PC-9 (cell line): ENCODE data around the gene XRCC4. TPM values are rescaled to one million over a fixed set of nuclear protein-coding genes. Genes with fewer than 3 reads are reported as not detected.

Experiments used
- BruUV-seq: library from RNA; stranded (reverse); fragments of 400-500 nt; replicated peaks from 2 replicates; lab custom pipeline; 2021; lab: Mats Ljungman, UMichigan
- CTCF ChIA-PET: fragments of 300-600 bp; sonication (Branson Sonifier 250); formaldehyde crosslinking; loops from one replicate; lab custom pipeline; 2022; ENCODE audit warnings: antibody characterized with exemption; lab: Charles Lee
- POLR2A ChIA-PET: fragments of 300-600 bp; sonication (Branson Sonifier 250); formaldehyde crosslinking; loops from one replicate; lab custom pipeline; 2022; ENCODE audit warnings: antibody characterized with exemption; ENCODE audit not compliant: unreplicated experiment; lab: Charles Lee
- DNase-seq, 2 experiments: peaks; one replicate each; pipeline versions ENCODE4 v3.0.0 to v3.0.0-alpha.2; 2015 to 2022; ENCODE audit warnings: mixed read lengths in 1 of 2
- H2AFZ ChIP-seq: fragments of 200-600 bp; sonication (generic); 2 replicates; pipeline ENCODE4 v1.8.1; 2017; ENCODE audit warnings: antibody characterized with exemption
- H3F3A ChIP-seq: fragments of 200-600 bp; sonication (generic); 2 replicates; pipeline ENCODE4 v1.8.1; 2017; ENCODE audit warnings: antibody characterized with exemption, mild to moderate bottlenecking, low read depth; ENCODE audit not compliant: insufficient read depth
- H3K27ac ChIP-seq: fragments of 200-600 bp; sonication (generic); 2 replicates; pipeline ENCODE4 v1.6.1; 2016; ENCODE audit warnings: mixed run types
- H3K27me3 ChIP-seq: fragments of 200-600 bp; sonication (generic); 2 replicates; pipeline ENCODE4 v1.6.1; 2016; ENCODE audit warnings: low read depth, mixed run types; ENCODE audit not compliant: insufficient read depth
- H3K36me3 ChIP-seq: fragments of 200-600 bp; sonication (generic); 2 replicates; pipeline ENCODE4 v1.6.1; 2016; ENCODE audit warnings: low read depth, mixed run types
- H3K4me1 ChIP-seq: fragments of 200-600 bp; sonication (generic); replicated peaks from 2 replicates; pipeline ENCODE4 v1.6.1; 2016; ENCODE audit warnings: mixed run types; ENCODE audit not compliant: insufficient read depth
- H3K4me2 ChIP-seq: fragments of 200-600 bp; sonication (generic); 2 replicates; pipeline ENCODE4 v1.6.1; 2017; ENCODE audit warnings: mixed run types
- H3K4me3 ChIP-seq: fragments of 200-600 bp; sonication (generic); 2 replicates; pipeline ENCODE4 v1.6.1; 2016; ENCODE audit warnings: mixed run types
- H3K79me2 ChIP-seq: fragments of 200-600 bp; sonication (generic); 2 replicates; pipeline ENCODE4 v1.6.1; 2017; ENCODE audit warnings: low read depth, mixed run types
- H3K9me2 ChIP-seq: fragments of 200-600 bp; sonication (generic); 2 replicates; pipeline ENCODE4 v1.8.1; 2017; ENCODE audit warnings: mild to moderate bottlenecking; ENCODE audit not compliant: insufficient read depth
- H3K9me3 ChIP-seq: fragments of 200-600 bp; sonication (generic); 2 replicates; pipeline ENCODE4 v1.8.1; 2016; ENCODE audit warnings: low read depth; ENCODE audit not compliant: insufficient read depth
- H4K20me1 ChIP-seq: fragments of 200-600 bp; sonication (generic); 2 replicates; pipeline ENCODE4 v1.8.1; 2017; ENCODE audit not compliant: insufficient read depth
- EZH2 ChIP-seq: fragments of 200-600 bp; sonication (generic); IDR thresholded peaks from 2 replicates; pipeline ENCODE4 v1.8.0; 2017; ENCODE audit warnings: antibody characterized with exemption, low read depth
- intact Hi-C: fragments of 100-400 bp; cut with micrococcal nuclease; formaldehyde crosslinking; loops from one replicate; pipeline ENCODE4 v1.10.0; 2022; ENCODE audit not compliant: unreplicated experiment
- total RNA-seq: library from RNA; stranded (reverse); gene quantifications from 2 replicates; pipeline ENCODE4 v1.2.3, GENCODE V29; 2021
- TF ChIP-seq, protein P1 (sequence below): fragments of 200-600 bp; sonication (generic); conservative IDR thresholded peaks from 2 replicates; pipeline ENCODE4 v1.6.1; 2017; ENCODE audit warnings: mixed run types, antibody characterized with exemption, mild to moderate bottlenecking, moderate library complexity

Gene XRCC4
- total RNA-seq, 1 experiment from 2014 or later: 12.2 TPM

DNA sequence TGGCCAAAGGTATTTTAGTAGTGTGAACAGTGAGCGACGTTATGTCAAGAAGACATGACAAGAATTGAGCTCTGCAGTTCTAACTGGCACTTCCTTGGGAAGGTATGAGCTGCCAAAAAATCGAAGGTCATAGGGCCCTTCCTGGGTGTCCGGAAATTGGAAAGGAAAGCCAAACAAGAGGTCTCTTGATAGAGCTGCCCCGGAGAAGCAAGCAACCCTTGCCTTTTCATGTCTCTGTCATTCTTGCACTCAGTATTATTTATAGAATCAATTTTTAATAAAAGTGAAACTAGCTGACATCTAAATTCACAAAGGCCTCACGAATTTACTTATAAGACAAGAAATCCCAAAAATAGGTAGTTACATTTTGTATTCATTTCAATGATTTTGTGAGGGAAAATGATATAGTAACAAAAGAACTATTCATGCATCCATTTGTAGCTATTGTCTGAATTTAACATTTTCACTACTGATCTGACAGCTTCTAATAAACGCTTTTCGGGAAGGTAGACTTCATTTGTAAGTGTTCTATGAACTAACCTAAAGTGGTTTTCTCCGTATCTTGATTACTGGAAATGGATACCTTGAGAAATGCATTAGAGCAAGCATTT is 280.4 kb downstream of the XRCC4 start:
- Histone ChIP-seq H3K36me3 (no peaks in the 10 kb centered on the region), H3K27ac (no peak overlapping the region), H3K27me3 (no peaks in the 10 kb centered on the region), H3K9me3 (no peaks in the 10 kb centered on the region), H4K20me1 (no peaks in the 10 kb centered on the region), H3K4me1 (no peaks in the 10 kb centered on the region), H2AFZ (no peak overlapping the region), H3K4me2 (no peak overlapping the region), H3K9me2 (no peaks in the 10 kb centered on the region), H3K79me2 (no peaks in the 10 kb centered on the region), H3F3A (no peaks in the 10 kb centered on the region), H3K4me3 (no peak overlapping the region)
- ChIA-PET POLR2A (no interaction called here), CTCF (interaction anchor here (0.5 kb wide), 1 partner anchor 137 kb away, joined by 9 read pairs; no protein-coding TSS in a partner anchor)
- TF ChIP-seq, protein P1, sequence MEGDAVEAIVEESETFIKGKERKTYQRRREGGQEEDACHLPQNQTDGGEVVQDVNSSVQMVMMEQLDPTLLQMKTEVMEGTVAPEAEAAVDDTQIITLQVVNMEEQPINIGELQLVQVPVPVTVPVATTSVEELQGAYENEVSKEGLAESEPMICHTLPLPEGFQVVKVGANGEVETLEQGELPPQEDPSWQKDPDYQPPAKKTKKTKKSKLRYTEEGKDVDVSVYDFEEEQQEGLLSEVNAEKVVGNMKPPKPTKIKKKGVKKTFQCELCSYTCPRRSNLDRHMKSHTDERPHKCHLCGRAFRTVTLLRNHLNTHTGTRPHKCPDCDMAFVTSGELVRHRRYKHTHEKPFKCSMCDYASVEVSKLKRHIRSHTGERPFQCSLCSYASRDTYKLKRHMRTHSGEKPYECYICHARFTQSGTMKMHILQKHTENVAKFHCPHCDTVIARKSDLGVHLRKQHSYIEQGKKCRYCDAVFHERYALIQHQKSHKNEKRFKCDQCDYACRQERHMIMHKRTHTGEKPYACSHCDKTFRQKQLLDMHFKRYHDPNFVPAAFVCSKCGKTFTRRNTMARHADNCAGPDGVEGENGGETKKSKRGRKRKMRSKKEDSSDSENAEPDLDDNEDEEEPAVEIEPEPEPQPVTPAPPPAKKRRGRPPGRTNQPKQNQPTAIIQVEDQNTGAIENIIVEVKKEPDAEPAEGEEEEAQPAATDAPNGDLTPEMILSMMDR: no peak
- no peak for TF ChIP-seq EZH2
- intact Hi-C loops: no loop called here
- no TSS peak for BruUV-seq
- DNase-seq: no peak

DNA sequence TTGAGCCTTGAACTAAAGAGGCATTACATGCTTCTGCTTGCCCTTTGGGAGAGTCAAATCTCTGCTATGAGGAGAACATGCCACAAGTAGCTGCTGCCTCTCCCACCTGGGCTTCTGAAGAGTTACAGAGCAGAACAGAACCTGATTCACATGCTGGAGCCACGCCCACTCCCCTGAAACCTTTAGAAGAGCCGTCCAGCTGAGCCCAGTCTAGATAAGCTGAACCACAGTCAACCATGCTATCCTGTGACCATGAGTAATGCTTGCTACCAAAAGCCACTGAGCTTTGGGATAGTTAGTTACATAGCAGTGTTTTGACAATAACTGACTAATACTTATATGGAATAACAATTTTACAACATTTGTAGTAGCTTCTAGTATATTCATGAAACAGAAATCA is 283.2 kb downstream of the XRCC4 start:
- TF ChIP-seq, protein P1: no peak
- Histone ChIP-seq H3K9me2 (no peaks in the 10 kb centered on the region), H3K4me2 (no peak overlapping the region), H3K4me1 (no peaks in the 10 kb centered on the region), H3K79me2 (no peaks in the 10 kb centered on the region), H4K20me1 (no peaks in the 10 kb centered on the region), H3K4me3 (no peak overlapping the region), H3K9me3 (no peaks in the 10 kb centered on the region), H3K27me3 (no peaks in the 10 kb centered on the region), H3K27ac (no peak overlapping the region), H3K36me3 (no peaks in the 10 kb centered on the region), H2AFZ (no peak overlapping the region), H3F3A (no peaks in the 10 kb centered on the region)
- intact Hi-C loops: no loop called here
- POLR2A ChIA-PET: no interaction called here
- DNase-seq: no peak
- CTCF ChIA-PET: no interaction called here
- no TSS peak for BruUV-seq

DNA sequence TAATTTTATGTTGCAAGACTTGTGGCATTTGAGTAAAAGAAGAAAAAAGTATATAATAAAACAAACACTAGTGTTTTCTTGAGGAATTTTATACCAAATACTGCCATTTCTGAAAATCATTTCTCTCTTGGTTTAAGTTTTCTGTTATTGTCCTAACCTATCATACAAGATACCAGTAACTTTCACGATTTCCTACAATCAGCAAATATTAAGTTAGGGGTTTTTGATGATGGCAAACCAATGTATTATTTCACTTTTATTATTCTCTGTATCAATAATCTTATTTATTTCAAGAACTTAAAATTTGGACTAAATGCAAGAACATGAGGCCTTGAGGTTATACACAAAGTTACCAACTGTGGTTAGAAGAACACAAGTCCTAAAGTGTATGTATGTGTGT is 285.2 kb downstream of the XRCC4 start:
- H3K36me3 ChIP-seq: no peaks in the 10 kb centered on the region
- no peak overlapping the region for H3K27ac ChIP-seq
- no peak overlapping the region for H3K4me2 ChIP-seq
- no TSS peak for BruUV-seq
- TF ChIP-seq, protein P1: no peak
- TF ChIP-seq EZH2: no peak
- POLR2A ChIA-PET: no interaction called here
- intact Hi-C loops: no loop called here
- no peaks in the 10 kb centered on the region for H3K4me1 ChIP-seq
- no peak overlapping the region for H2AFZ ChIP-seq
- DNase-seq: no peak
- no peaks in the 10 kb centered on the region for H4K20me1 ChIP-seq
- no peak overlapping the region for H3K4me3 ChIP-seq
- CTCF ChIA-PET: no interaction called here
- no peaks in the 10 kb centered on the region for H3K9me2 ChIP-seq
- H3F3A ChIP-seq: no peaks in the 10 kb centered on the region
- H3K27me3 ChIP-seq: no peaks in the 10 kb centered on the region
- no peaks in the 10 kb centered on the region for H3K79me2 ChIP-seq
- H3K9me3 ChIP-seq: no peaks in the 10 kb centered on the region
